ENCODE data around the gene CLK3. TPM values are rescaled to one million over a fixed set of nuclear protein-coding genes. Genes with fewer than 3 reads are reported as not detected.

Gene CLK3
- total RNA-seq, 1 donor from 2014 or later, result 122 TPM

DNA sequence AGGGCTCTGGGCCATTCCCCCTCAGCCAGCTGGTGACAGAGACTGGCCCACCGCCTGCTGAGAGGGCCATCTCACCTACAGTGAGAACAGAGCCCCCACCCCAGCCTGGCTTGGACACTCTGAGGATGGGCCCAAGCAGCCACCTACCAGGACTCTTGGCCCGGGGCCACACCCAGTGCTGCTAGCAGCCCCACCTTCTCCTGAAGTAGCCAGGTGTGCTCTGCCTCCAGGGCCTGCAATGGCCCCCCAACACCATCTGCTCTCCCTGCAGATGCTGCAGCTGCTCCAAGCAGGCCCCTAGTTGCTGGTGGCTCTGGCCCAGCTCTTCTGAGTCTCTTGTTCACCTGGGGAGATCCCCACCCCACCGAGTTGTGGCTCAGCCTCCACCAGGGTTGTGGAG is 6.8 kb upstream of the CLK3 start:
- no peak overlapping the region for H3K27ac Mint-ChIP-seq
- intact Hi-C loops (cut with micrococcal nuclease), result no loop called here
- H3K4me3 Mint-ChIP-seq (ENCODE audit: low read depth), result no peak overlapping the region
- H3K4me1 Mint-ChIP-seq (ENCODE audit: low read depth), result no peaks in the 10 kb centered on the region
- no peaks in the 10 kb centered on the region for H3K36me3 Mint-ChIP-seq (ENCODE audit: low read depth)
- DNase-seq (ENCODE audit: low spot score), result no peak
- no peaks in the 10 kb centered on the region for H3K27me3 Mint-ChIP-seq (ENCODE audit: low read depth)
- no peaks in the 10 kb centered on the region for H3K9me3 Mint-ChIP-seq

DNA sequence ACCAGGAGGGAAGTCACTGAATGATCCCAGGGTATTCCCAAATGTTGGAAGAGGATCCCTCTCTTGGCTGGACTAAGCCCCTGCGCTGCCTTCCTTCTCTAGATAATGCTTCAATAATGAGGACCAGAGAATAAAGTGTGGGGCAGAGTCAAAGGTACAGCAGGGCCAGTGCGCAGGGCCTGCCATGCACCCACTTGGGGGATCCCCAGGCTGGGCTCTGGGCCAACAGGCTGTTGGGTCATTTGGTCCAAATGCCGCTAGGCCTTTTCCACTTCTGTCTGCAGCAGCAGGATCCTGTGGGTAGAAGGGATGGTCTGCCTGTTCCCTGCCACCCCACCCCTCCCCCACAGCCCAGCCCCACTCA is 5.7 kb upstream of the CLK3 start:
- no peaks in the 10 kb centered on the region for H3K27me3 Mint-ChIP-seq (ENCODE audit: low read depth)
- no peak for DNase-seq (ENCODE audit: low spot score)
- H3K36me3 Mint-ChIP-seq (ENCODE audit: low read depth), result no peaks in the 10 kb centered on the region
- no peaks in the 10 kb centered on the region for H3K4me1 Mint-ChIP-seq (ENCODE audit: low read depth)
- intact Hi-C loops (cut with micrococcal nuclease), result no loop called here
- H3K27ac Mint-ChIP-seq, result no peak overlapping the region
- H3K4me3 Mint-ChIP-seq (ENCODE audit: low read depth), result no peak overlapping the region
- H3K9me3 Mint-ChIP-seq, result no peaks in the 10 kb centered on the region

DNA sequence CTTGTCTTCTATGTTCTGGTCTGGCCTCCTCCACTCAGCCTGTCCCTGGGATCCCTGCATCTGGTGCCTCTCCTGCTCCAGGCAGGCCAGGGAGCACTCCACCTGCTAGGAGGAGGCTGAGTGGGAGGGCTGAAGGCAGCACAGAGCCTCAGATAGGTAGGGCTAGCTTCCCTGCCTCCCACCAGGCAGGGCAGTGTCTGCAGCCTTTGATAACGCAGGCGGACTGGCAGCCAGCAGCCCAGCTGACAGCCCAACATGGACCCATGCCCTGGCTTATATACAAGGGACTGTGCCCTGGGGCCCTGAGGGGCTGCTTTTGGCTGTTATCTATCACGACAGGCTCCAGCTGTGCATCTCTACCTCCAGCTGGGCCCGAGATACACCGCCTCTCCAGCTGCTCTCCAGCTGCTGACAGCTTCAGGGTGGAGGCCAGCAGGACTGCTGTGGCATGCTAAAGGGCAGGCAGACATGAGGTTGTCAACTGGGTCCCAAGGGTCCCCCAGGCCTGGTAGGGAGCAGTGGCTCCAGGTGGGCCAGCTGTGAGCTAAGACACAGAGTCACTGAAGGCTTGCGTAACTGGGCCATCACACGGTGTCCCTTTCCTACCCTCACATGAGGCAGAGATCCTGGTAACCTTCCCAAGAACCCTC is 5.2 kb upstream of the CLK3 start:
- Mint-ChIP-seq H3K9me3 (no peaks in the 10 kb centered on the region), H3K27ac (no peak overlapping the region), H3K27me3 (ENCODE audit: low read depth) (no peaks in the 10 kb centered on the region), H3K4me3 (ENCODE audit: low read depth) (no peak overlapping the region), H3K36me3 (ENCODE audit: low read depth) (no peaks in the 10 kb centered on the region), H3K4me1 (ENCODE audit: low read depth) (no peaks in the 10 kb centered on the region)
- intact Hi-C loops (cut with micrococcal nuclease), result no loop called here
- DNase-seq (ENCODE audit: low spot score), result no peak

DNA sequence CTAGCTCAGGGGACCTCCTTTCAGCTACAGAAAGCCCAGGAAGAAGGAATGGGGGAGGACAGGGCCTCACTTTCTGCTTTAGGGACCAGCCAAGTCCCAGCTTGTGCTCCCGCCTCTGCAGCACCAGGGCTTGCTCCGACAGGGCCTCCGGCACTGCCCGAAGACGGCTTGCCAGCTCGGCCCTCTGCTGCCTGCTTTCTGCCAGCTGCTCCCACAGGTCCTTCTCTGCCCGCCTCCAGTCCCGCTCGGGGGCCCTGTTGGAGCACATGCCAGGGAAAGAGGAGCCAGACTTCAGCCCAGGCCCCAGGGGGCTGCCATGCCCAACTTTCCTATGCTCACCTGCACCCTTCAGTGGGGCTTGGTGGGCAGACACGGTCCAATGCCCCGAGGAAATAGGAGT is 4.3 kb upstream of the CLK3 start:
- Mint-ChIP-seq H3K36me3 (ENCODE audit: low read depth) (peaks cover 1% of the 10 kb centered on the region), H3K4me1 (ENCODE audit: low read depth) (no peaks in the 10 kb centered on the region), H3K27me3 (ENCODE audit: low read depth) (no peaks in the 10 kb centered on the region), H3K27ac (no peak overlapping the region), H3K9me3 (no peaks in the 10 kb centered on the region), H3K4me3 (ENCODE audit: low read depth) (no peak overlapping the region)
- intact Hi-C loops (cut with micrococcal nuclease), result no loop called here
- no peak for DNase-seq (ENCODE audit: low spot score)

DNA sequence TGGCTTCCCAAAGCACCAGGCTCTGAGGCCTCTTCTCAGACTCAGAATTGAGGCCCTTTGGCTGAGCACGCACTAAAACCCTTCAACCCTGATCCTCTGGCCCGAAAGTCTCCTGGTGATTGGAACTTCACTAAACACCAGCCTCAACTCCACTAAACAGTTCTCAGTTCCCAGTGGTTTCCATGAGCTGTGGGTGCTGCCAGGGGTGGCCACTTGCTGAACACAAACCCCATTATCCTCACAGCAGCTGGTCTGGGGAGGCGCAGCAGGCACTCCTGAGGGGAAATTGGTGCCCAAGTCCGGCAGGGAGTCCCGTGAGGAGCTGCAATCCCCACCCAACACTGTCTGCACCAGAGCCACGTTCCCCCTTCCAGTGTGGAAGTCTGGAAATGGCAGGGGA is 3.8 kb upstream of the CLK3 start:
- Mint-ChIP-seq H3K36me3 (ENCODE audit: low read depth) (peaks cover 6% of the 10 kb centered on the region), H3K9me3 (no peaks in the 10 kb centered on the region), H3K4me3 (ENCODE audit: low read depth) (no peak overlapping the region), H3K27me3 (ENCODE audit: low read depth) (no peaks in the 10 kb centered on the region), H3K4me1 (ENCODE audit: low read depth) (peaks cover 5% of the 10 kb centered on the region), H3K27ac (no peak overlapping the region)
- no peak for DNase-seq (ENCODE audit: low spot score)
- intact Hi-C loops (cut with micrococcal nuclease), result no loop called here

DNA sequence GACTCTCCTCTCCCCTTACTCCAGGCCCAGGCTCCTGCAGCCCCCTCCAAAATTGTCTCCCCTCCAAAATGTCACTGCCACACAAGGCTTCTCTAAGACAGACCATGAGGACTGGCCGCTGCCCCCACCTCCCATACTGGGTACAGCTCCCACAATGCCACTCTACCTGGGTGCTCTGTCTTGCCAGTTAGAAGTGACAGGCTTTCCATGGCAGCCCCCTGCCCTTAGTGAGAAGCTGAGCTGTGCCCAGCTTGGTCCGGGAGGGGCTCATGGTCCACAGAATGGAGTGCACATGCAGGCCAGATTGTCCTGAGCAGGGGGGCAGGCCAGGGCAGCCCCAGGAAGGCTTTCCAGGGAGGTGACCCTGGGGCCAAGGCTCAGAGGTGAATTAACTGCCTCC is 3.0 kb upstream of the CLK3 start:
- Mint-ChIP-seq H3K36me3 (ENCODE audit: low read depth) (peaks cover 10% of the 10 kb centered on the region), H3K4me3 (ENCODE audit: low read depth) (peak overlapping the region; percentile 96), H3K27me3 (ENCODE audit: low read depth) (no peaks in the 10 kb centered on the region), H3K4me1 (ENCODE audit: low read depth) (peaks cover 13% of the 10 kb centered on the region), H3K27ac (peak overlapping the region; percentile 3), H3K9me3 (no peaks in the 10 kb centered on the region)
- intact Hi-C loops (cut with micrococcal nuclease), result no loop called here
- no peak for DNase-seq (ENCODE audit: low spot score)

DNA sequence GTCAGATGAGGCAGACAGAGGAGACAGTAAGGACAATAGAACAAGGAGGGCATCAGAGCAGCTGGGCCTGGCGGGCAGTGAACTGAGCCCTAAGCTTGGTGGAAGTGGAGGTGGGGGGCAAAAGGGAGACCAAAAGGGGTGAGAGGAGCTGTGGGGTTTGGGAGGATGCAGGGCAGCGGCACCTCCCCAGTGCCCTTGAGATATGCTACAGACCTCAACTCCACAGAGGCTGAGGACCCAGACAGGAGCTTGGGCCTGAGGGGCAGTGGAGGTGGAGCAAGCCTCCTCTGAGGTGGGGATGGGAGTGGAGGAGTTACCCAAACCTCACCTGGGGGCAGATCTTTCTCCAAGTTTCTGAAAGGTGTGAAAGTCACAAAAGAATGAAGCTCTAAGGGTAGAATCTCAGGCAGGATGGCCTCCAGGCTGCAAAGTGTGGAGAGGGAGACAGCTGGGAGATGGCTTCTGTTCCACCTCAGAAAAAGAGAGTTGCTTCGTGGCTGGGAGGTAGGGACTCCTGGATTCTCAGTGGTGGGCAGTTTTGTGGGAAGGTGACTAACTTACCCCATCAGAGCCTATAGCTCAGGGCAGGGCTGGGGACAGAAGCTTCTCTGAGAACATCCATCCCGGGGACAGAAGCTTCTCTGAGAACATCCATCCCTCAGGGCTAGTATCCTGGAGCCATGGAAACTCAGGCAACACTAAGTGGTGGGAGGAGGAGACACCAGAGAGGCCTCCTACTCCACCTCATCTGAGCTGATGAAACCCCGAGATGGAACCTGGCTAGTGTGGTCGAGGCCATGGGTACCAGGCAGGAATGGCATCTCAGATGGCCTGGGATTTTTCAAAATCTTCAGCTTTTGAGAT is 2.3 kb upstream of the CLK3 start:
- Mint-ChIP-seq H3K36me3 (ENCODE audit: low read depth) (peaks cover 10% of the 10 kb centered on the region), H3K9me3 (no peaks in the 10 kb centered on the region), H3K4me1 (ENCODE audit: low read depth) (peaks cover 20% of the 10 kb centered on the region), H3K4me3 (ENCODE audit: low read depth) (peak overlapping the region; percentile 96), H3K27me3 (ENCODE audit: low read depth) (no peaks in the 10 kb centered on the region), H3K27ac (peak overlapping the region; percentile 3)
- intact Hi-C loops (cut with micrococcal nuclease), result no loop called here
- DNase-seq (ENCODE audit: low spot score), result no peak

DNA sequence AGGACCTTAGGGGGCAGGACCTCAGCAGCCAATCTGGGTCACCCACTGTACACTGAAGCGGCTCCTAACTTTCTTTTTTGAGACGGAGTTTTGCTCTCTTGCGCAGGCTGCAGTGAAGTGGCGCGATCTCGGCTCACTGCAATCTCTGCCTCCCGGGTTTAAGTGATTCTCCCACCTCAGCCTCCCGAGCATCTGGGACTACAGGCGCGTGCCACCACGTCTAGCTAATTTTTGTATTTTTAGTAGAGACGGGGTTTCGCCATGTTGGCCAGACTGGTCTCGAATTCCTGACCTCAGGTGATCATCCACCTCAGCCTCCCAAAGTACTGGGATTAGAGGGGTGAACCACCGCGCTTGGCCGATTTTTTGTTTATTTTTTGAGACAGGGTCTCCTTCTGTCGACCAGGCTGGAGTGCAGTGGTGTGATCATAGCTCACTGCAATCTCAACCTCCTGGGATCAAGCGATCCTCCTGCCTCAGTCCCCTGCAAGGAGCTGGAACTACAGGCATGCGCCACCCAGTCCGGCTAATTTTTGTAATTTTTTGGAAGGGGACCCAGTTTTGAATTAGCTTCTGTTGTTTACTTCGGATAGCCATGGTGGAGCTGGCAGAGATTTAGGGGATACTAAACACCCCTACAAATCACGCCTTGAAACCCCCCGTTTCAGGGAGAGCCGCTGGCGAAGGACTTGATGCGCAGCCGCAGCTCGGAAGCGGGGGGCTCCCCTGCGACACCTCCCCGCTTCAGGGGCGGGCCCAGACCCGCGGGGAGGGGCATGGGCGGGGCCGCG is 1.5 kb upstream of the CLK3 start:
- H3K4me3 Mint-ChIP-seq (ENCODE audit: low read depth), result peak overlapping the region; percentile 96
- DNase-seq (ENCODE audit: low spot score), result no peak
- H3K27ac Mint-ChIP-seq, result peak overlapping the region; percentile 17
- H3K36me3 Mint-ChIP-seq (ENCODE audit: low read depth), result peaks cover 13% of the 10 kb centered on the region
- no peaks in the 10 kb centered on the region for H3K9me3 Mint-ChIP-seq
- intact Hi-C loops (cut with micrococcal nuclease), result loop anchor here (2.0 kb wide), 2 partner anchors 15 to 153 kb away; partner anchors contain the start of gene UBL7
- H3K27me3 Mint-ChIP-seq (ENCODE audit: low read depth), result no peaks in the 10 kb centered on the region
- peaks cover 25% of the 10 kb centered on the region for H3K4me1 Mint-ChIP-seq (ENCODE audit: low read depth)

DNA sequence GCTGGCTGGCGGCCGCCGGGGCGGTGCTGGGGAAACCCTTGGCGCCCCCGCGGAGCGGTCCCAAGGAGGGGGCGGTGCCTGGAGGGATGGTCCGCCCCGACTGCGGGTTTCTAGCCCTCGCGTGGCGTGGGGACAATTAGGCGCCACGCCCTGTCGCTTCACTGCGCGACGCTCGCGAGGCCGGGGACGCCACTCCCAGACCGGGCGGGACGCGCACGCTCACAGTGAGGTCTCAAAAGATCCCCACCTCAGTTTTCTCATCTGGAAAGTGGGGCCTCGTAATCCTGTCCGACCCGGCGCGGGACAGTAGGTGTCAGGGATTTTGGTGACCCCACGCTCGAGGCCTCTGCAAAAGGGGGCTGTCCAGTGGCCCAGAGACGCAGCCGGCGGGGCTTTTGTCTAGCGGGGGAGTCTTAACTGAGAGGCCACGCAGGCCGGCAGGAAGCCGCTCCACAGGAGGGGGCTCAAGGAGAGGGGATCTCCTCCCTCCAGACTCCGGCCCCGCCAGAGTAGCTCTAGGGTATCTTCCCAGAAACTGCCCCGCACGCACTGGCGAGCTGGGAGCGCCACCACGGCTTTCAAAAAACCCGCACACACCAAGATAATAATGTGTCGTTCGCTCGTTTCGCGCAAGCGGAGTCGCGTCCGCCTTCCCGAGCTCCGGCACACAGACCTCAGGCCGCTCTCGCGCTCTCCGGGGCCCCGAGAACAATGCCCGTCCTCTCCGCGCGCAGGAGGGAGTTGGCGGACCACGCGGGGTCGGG is 710 bp upstream of the CLK3 start:
- H3K27me3 Mint-ChIP-seq (ENCODE audit: low read depth), result no peaks in the 10 kb centered on the region
- intact Hi-C loops (cut with micrococcal nuclease), result loop anchor here (1.0 to 2.0 kb wide), 4 partner anchors 16 to 241 kb away; partner anchors contain the start of gene UBL7
- peak overlapping the region; percentile 97 for H3K27ac Mint-ChIP-seq
- H3K36me3 Mint-ChIP-seq (ENCODE audit: low read depth), result peaks cover 21% of the 10 kb centered on the region
- H3K4me3 Mint-ChIP-seq (ENCODE audit: low read depth), result peak overlapping the region; percentile 96
- peak; percentile 83 for DNase-seq (ENCODE audit: low spot score)
- H3K4me1 Mint-ChIP-seq (ENCODE audit: low read depth), result peaks cover 28% of the 10 kb centered on the region
- H3K9me3 Mint-ChIP-seq, result no peaks in the 10 kb centered on the region

DNA sequence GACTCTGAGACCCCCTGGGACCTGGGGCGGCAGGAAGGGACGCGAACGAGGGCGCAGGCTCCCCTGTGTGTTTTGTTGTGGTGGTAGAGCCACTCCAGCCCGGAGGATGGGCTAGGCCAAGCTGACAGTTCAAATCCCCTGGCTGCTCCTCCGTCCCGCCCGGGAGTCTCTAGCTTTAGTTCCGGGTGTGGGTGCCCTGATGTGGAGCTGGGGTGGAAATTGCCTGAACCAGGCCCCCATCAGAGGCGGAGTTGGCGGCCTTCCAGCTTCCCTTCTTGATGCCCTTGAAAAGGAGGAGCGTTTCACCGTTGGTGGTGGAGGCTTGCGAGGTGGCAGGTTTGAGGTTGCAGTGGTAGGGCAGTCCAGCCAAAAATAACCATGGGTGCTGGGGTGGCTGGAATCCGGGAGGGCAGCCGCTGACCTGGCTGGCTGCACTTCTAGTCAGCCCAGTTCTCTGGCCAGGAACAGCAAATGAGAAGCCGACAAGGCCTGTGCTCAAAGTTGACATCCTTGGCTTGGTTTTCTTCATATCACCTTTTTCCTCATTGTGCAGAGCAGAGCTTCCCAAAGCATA is 817 bp downstream of the CLK3 start:
- peaks cover 32% of the 10 kb centered on the region for H3K4me1 Mint-ChIP-seq (ENCODE audit: low read depth)
- peak; percentile 46 for DNase-seq (ENCODE audit: low spot score)
- H3K27ac Mint-ChIP-seq, result peak overlapping the region; percentile 87
- H3K27me3 Mint-ChIP-seq (ENCODE audit: low read depth), result no peaks in the 10 kb centered on the region
- no peaks in the 10 kb centered on the region for H3K9me3 Mint-ChIP-seq
- peak overlapping the region; percentile 96 for H3K4me3 Mint-ChIP-seq (ENCODE audit: low read depth)
- peaks cover 35% of the 10 kb centered on the region for H3K36me3 Mint-ChIP-seq (ENCODE audit: low read depth)
- intact Hi-C loops (cut with micrococcal nuclease), result no loop called here

DNA sequence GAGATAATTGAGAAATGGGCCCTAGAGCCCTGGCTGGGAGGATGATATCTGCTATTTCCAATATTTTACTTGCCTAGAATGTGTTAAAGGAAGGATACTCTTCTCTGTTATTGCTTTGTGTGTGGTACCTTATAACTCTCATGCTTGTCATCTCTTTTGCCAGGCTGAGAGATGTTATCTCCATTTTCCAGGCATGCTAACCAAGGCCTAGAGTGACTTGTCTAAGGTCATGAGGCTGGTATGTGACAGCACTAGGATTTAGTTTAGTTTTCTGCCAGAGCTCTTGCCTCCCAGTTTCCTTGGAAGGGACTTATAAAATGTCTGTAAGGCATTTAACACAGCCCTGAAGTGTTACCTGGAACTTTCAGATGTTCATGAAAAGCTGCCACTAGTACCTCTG is 1.4 kb downstream of the CLK3 start:
- intact Hi-C loops (cut with micrococcal nuclease), result no loop called here
- Mint-ChIP-seq H3K4me1 (ENCODE audit: low read depth) (peaks cover 34% of the 10 kb centered on the region), H3K36me3 (ENCODE audit: low read depth) (peaks cover 40% of the 10 kb centered on the region)

More for the DNA sequence above, 1.4 kb downstream of the CLK3 start:
- Mint-ChIP-seq H3K4me3 (ENCODE audit: low read depth) (peak overlapping the region; percentile 96), H3K9me3 (no peaks in the 10 kb centered on the region), H3K27me3 (ENCODE audit: low read depth) (no peaks in the 10 kb centered on the region), H3K27ac (peak overlapping the region; percentile 87)
- no peak for DNase-seq (ENCODE audit: low spot score)
